AG04450 (cell line): ENCODE data around the gene LTBP2. TPM values are rescaled to one million over a fixed set of nuclear protein-coding genes. Genes with fewer than 3 reads are reported as not detected.

Source experiments
- CTCF ChIA-PET: fragments of 300-600, 350-600 bp; formaldehyde crosslinking; extraction: SDS; loops from one replicate; lab custom pipeline; 2022; ENCODE audit warnings: antibody characterized with exemption, inconsistent platforms; lab: Charles Lee
- POLR2A ChIA-PET: fragments of 350-600 bp; formaldehyde crosslinking; extraction: SDS; loops from one replicate; lab custom pipeline; 2021; ENCODE audit warnings: antibody characterized with exemption, inconsistent platforms; lab: Yijun Ruan, JAX
- DNase-seq: peaks from one replicate; pipeline ENCODE4 v3.0.0-alpha.2; 2011; ENCODE audit warnings: low read depth, low spot score
- H3K27ac ChIP-seq: one replicate; pipeline ENCODE4 v1.5.1; 2012; ENCODE audit warnings: low read depth, low read length, control low read depth
- H3K27me3 ChIP-seq: one replicate; pipeline ENCODE4 v1.6.0; 2012; ENCODE audit warnings: low read length; ENCODE audit not compliant: control insufficient read depth, insufficient read depth
- H3K4me3 ChIP-seq: 2 replicates; pipeline ENCODE4 v1.5.1; 2011; ENCODE audit warnings: mild to moderate bottlenecking, low read depth, low read length, control low read depth
- H3K9me3 ChIP-seq: 2 replicates; pipeline ENCODE4 v1.5.1; 2012; ENCODE audit warnings: low read length; ENCODE audit not compliant: control insufficient read depth, insufficient read depth
- polyA plus RNA-seq: library from polyadenylated mRNA; depleted of rRNA; stranded (reverse); fragments of >200 nt; gene quantifications from 2 replicates; pipeline ENCODE4 v1.2.3, GENCODE V29; 2011
- TF ChIP-seq, protein P1 (sequence below): IDR thresholded peaks from 2 replicates; pipeline ENCODE4 v1.5.1; 2011; ENCODE audit warnings: low read depth, low read length, control low read depth, inconsistent platforms

Gene LTBP2
- polyA plus RNA-seq, 1 experiment: 44.3 TPM

DNA sequence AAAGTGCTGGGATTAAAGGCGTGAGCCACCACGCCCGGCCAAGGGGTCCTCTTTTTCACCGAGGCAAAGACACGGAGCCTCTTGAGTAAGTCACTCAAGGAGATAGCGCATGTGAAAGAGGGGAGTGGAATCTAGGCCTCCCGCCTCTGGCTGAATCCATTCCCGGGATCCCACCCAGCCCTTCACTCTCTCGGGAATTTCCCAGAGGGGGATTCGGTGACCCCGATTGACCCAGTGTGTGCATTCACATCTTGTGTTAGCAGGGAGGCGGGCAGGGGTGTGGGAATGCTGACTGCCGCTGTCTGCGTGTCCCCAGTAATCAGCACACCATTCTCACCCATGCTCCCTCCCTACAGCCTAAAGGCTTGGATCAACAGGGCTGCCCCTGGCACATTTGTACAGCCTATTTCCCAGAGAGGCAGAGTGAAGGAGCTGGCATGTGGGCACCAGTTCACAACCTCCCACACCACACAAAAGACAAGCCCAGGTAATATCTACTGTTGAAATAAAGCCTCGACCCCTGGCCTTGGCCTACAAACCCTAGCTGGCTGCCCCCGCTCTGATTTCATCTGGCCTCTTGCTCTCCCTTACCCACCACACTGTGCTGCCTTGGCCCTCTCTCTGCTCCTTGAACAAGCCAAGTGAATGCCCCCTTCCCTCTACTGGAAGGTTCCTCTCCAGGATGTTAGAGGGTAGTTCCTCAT, 1.3 kb upstream of the LTBP2 start:
- H3K27me3 ChIP-seq: no peaks in the 10 kb centered on the region
- TF ChIP-seq, protein P1, sequence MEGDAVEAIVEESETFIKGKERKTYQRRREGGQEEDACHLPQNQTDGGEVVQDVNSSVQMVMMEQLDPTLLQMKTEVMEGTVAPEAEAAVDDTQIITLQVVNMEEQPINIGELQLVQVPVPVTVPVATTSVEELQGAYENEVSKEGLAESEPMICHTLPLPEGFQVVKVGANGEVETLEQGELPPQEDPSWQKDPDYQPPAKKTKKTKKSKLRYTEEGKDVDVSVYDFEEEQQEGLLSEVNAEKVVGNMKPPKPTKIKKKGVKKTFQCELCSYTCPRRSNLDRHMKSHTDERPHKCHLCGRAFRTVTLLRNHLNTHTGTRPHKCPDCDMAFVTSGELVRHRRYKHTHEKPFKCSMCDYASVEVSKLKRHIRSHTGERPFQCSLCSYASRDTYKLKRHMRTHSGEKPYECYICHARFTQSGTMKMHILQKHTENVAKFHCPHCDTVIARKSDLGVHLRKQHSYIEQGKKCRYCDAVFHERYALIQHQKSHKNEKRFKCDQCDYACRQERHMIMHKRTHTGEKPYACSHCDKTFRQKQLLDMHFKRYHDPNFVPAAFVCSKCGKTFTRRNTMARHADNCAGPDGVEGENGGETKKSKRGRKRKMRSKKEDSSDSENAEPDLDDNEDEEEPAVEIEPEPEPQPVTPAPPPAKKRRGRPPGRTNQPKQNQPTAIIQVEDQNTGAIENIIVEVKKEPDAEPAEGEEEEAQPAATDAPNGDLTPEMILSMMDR: no peak
- ChIA-PET POLR2A (interaction anchor here (0.6 kb wide), 1 partner anchor 107 kb away, joined by 3 read pairs; no protein-coding TSS in a partner anchor), CTCF (interaction anchor here (0.5 to 6.4 kb wide), 27 partner anchors 11 to 1327 kb away, joined by 3 to 106 read pairs (median 4); partner anchors contain the start of genes ISCA2 and NPC2)
- no peaks in the 10 kb centered on the region; the same call in 1 of the 2 replicates for H3K9me3 ChIP-seq
- no peak overlapping the region for H3K27ac ChIP-seq
- DNase-seq: no peak
- H3K4me3 ChIP-seq: no peak overlapping the region

DNA sequence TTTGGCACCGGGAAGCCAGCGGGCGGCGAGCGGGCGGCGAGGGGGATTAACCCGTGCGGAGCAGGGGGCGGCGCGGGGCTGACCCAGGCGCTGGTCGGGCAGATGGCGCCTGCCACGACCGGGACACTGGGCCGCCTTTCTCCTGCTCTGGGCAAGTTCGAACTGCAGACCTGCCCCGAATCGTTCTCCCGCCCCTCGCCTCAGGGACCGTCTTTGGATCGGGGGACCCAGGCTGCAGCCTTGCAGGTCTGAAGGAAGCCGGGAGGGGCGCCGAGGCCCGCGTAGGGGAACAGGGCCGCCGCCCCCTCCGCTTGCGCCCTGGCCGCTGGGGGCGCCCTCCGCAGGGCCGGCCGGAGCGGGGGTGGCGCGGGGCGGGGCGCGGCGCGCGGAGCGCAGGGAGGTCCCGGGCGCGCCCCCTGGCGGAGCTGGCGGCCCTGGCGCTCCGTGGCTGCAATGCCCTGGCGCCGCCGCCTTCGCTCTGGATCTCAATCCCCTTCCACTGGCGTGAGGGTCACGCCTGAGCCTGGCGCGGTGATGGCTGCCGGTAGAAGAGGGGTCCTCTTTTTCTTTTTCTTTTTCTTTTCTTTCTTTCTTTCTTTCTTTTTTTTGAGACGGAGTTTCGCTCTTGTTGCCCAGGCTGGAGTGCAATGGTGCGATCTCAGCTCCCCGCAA, 449 bp upstream of the LTBP2 start:
- TF ChIP-seq, protein P1: peak; percentile 59
- Histone ChIP-seq H3K27me3 (no peaks in the 10 kb centered on the region), H3K4me3 (peak overlapping the region; percentile 75), H3K9me3 (no peaks in the 10 kb centered on the region; the same call in 1 of the 2 replicates), H3K27ac (peak overlapping the region; percentile 47)
- CTCF ChIA-PET: interaction anchor here (0.5 to 6.4 kb wide), 42 partner anchors 10 to 269 kb away, joined by 3 to 106 read pairs (median 3); partner anchors contain the start of genes ISCA2 and NPC2
- POLR2A ChIA-PET: interaction anchor here (0.8 to 0.9 kb wide), 2 partner anchors 40 to 151 kb away, joined by 4 to 8 read pairs; partner anchors contain the start of gene YLPM1
- DNase-seq: no peak

DNA sequence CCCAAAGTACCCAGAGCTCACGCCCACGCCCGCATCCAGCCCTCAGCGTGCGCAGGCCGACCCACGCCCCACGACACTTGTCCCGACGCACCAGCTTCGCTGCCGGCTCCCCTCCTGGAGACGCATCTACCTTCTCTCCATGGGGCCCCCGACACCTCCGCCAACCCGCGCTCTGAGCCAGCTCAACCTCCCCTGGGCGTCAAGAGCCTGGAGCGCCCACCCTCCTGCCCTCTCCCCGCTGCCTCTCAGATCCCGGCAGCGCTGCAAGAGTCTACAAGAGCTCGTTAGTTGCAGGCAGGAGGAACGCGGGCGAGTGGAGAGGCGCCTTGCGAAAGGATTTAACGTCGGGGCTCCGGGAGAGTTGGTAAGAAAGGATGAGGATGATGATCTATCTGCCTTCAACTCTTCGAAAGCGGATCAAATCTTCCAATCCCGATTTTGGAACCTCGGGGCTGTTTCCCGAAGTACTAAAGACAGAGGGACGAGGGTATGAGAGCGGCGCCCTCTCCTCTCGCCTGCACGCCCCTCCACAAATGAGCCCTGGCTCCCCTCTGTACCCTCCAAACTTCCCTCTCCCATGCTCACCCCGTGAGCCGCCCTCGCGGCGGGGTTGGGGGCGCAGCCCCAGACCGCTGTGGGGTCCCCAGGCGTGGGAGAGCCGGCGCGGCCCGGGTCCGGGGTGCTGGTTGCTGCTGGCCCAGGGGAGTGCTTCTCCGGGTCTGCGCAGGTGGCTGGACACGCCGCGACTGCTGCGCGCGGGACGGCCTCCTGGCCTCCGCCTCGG, 979 bp downstream of the LTBP2 start:
- DNase-seq: no peak
- Histone ChIP-seq H3K27ac (peak overlapping the region; percentile 11), H3K9me3 (no peaks in the 10 kb centered on the region; the same call in 1 of the 2 replicates), H3K4me3 (peak overlapping the region; percentile 75), H3K27me3 (no peaks in the 10 kb centered on the region)
- ChIA-PET CTCF (interaction anchor here (0.6 to 6.4 kb wide), 18 partner anchors 12 to 1585 kb away, joined by 3 to 106 read pairs (median 4); no protein-coding TSS in a partner anchor), POLR2A (interaction anchor here (0.6 to 1.6 kb wide), 5 partner anchors 10 to 159 kb away, joined by 3 to 11 read pairs (median 3); no protein-coding TSS in a partner anchor)
- TF ChIP-seq, protein P1: no peak

DNA sequence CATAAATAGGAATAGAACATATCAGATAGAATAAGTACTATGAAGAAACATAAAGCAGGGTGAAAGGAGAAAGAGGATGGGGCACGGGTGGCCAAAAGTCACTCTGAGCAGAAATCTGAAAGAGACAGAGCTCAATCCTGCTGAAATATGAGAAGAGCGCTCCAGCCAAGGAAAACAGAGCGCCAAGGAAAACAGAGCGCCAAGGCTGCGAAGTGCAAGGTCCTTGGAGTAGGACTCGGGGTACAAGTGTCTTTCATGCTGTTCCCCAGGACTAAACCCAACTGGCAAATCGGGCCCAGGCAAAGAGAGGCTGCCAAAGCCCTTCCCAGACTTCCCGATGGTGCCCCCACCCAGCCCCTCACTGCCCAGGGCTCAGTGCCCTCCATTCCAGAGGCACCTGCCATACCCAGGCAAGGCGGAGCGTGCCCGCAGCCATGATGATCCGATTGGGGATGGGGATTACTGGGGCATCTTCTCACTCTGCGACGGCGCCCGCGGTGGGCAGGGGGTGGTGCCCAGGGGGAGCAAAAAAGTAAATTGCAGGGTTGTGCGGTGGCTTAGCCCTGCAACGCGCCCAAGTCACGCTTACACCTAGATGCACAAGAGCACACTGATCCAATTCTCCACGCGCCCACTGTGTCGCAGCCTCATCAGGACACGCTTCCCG, 1.7 kb downstream of the LTBP2 start:
- Histone ChIP-seq H3K9me3 (no peaks in the 10 kb centered on the region; the same call in 1 of the 2 replicates), H3K27me3 (no peaks in the 10 kb centered on the region), H3K4me3 (peak overlapping the region; percentile 75), H3K27ac (no peak overlapping the region)
- TF ChIP-seq, protein P1: no peak
- DNase-seq: no peak
- CTCF ChIA-PET: interaction anchor here (0.6 to 6.4 kb wide), 17 partner anchors 12 to 295 kb away, joined by 3 to 106 read pairs (median 4); no protein-coding TSS in a partner anchor
- POLR2A ChIA-PET: interaction anchor here (0.6 to 1.6 kb wide), 6 partner anchors 9 to 159 kb away, joined by 3 to 11 read pairs (median 3); no protein-coding TSS in a partner anchor
